Naive B cell (primary cell): ENCODE data around the gene AXL. TPM values are rescaled to one million over a fixed set of nuclear protein-coding genes. Genes with fewer than 3 reads are reported as not detected.
A peak's percentile ranks its signal among the peaks of the same experiment; 100 is the strongest.

ENCODE experiments used
- ATAC-seq, 2 donors: fragments of 150-1000 bp; cut with Tn5 transposase; 2 replicates each; pipeline ENCODE4 v1.10.0; 2021; ENCODE audit warnings: low read depth in 2 of 2, mild to moderate bottlenecking in 2 of 2, moderate library complexity in 2 of 2
- DNase-seq: peaks from one replicate; pipeline ENCODE4 v3.0.0; 2022
- H3K27ac Mint-ChIP-seq, 6 donors: one replicate each; pipeline ENCODE4 v1.8.0; 2020 to 2022; ENCODE audit warnings: mild to moderate bottlenecking in 6 of 6, mixed read lengths in 6 of 6, moderate library complexity in 5 of 6, inconsistent platforms in 2 of 6
- H3K27me3 Mint-ChIP-seq, 3 donors: one replicate each; pipeline ENCODE4 v1.8.0; 2021 to 2022; ENCODE audit warnings: mixed read lengths in 3 of 3, mild to moderate bottlenecking in 1 of 3
- H3K36me3 Mint-ChIP-seq, 2 donors: one replicate each; pipeline ENCODE4 v1.8.0; 2020 to 2022; ENCODE audit warnings: mixed read lengths in 2 of 2, inconsistent platforms in 1 of 2, mild to moderate bottlenecking in 1 of 2
- H3K4me1 Mint-ChIP-seq, 3 donors: one replicate each; pipeline ENCODE4 v1.8.0; 2020 to 2022; ENCODE audit warnings: mixed read lengths in 3 of 3, inconsistent platforms in 1 of 3, mild to moderate bottlenecking in 1 of 3, moderate library complexity in 1 of 3
- H3K4me3 Mint-ChIP-seq, 8 donors: one replicate each; pipeline ENCODE4 v1.8.0; 2020 to 2022; ENCODE audit warnings: mild to moderate bottlenecking in 8 of 8, mixed read lengths in 8 of 8, moderate library complexity in 8 of 8, inconsistent platforms in 2 of 8
- H3K9me3 Mint-ChIP-seq, 7 donors: one replicate each; pipeline ENCODE4 v1.8.0; 2020 to 2022; ENCODE audit warnings: mixed read lengths in 7 of 7, mild to moderate bottlenecking in 5 of 7, inconsistent platforms in 2 of 7, moderate library complexity in 1 of 7
- polyA plus RNA-seq, 6 donors: library from polyadenylated mRNA; unstranded; fragments of 300-500 nt; fragmentation: Illumina TruSeq; gene quantifications; one replicate each; pipeline ENCODE4 v1.2.3, GENCODE V29; 2021; ENCODE audit warnings: low read depth in 6 of 6

The AXL gene
- polyA plus RNA-seq, 6 donors from 2014 or later: 0.05 to 1.4 (median 0.26) TPM; not detected in 1

- peaks cover 0 to 33% (median 26%) of the 10 kb centered on the region in 3 donors for H3K27me3 Mint-ChIP-seq
- H3K9me3 Mint-ChIP-seq: no peaks in the 10 kb centered on the region
- H3K27ac Mint-ChIP-seq: no peak overlapping the region
These were observed 34.6 kb downstream of the AXL start for GRCh38 chr19:41253660-41254059.

GRCh38 chr19:41255171-41255570 lies 36.1 kb downstream of the AXL start:
- DNase-seq (no peak), ATAC-seq (no peak)
- Mint-ChIP-seq H3K36me3 (no peaks in the 10 kb centered on the region), H3K4me1 (no peaks in the 10 kb centered on the region), H3K27ac (peak overlapping the region in 2 of 6 donors; percentile 19 to 66), H3K9me3 (peaks cover 0 to 2% (median 0%) of the 10 kb centered on the region in 7 donors), H3K27me3 (peaks cover 0 to 33% (median 23%) of the 10 kb centered on the region in 3 donors), H3K4me3 (no peak overlapping the region)

More at GRCh38 chr19:41253660-41254059, 34.6 kb downstream of the AXL start:
- Mint-ChIP-seq H3K4me1 (no peaks in the 10 kb centered on the region), H3K36me3 (no peaks in the 10 kb centered on the region), H3K4me3 (no peak overlapping the region)
- ATAC-seq (no peak), DNase-seq (no peak)

- Mint-ChIP-seq H3K9me3 (peaks cover 0 to 2% (median 0%) of the 10 kb centered on the region in 7 donors), H3K27me3 (no peaks in the 10 kb centered on the region), H3K36me3 (no peaks in the 10 kb centered on the region), H3K4me3 (peak overlapping the region; percentile 81 to 99 (median 96)), H3K4me1 (peaks cover 30 to 36% (median 32%) of the 10 kb centered on the region in 3 donors), H3K27ac (peak overlapping the region; percentile 100)
- ATAC-seq (no peak), DNase-seq (peak; percentile 7)
These were observed 42.6 kb downstream of the AXL start for GRCh38 chr19:41261474-41262190.

- H3K36me3 Mint-ChIP-seq: no peaks in the 10 kb centered on the region
- peak overlapping the region; percentile 100 for H3K27ac Mint-ChIP-seq
- DNase-seq (peak; percentile 83), ATAC-seq (peak; percentile 32 to 50)
- H3K27me3 Mint-ChIP-seq: no peaks in the 10 kb centered on the region
- peak overlapping the region; percentile 81 to 99 (median 96) for H3K4me3 Mint-ChIP-seq
- H3K9me3 Mint-ChIP-seq: peaks cover 0 to 2% (median 0%) of the 10 kb centered on the region in 7 donors
- H3K4me1 Mint-ChIP-seq: peaks cover 41 to 48% (median 45%) of the 10 kb centered on the region in 3 donors
These were observed 44.2 kb downstream of the AXL start for GRCh38 chr19:41263042-41263849.

GRCh38 chr19:41263850-41264580 lies 45.0 kb downstream of the AXL start, which contains the start of gene HNRNPUL1:
Gene HNRNPUL1 (plus strand): TSS chr19:41264372. CDS start chr19:41264504, 132 bp downstream.
- H3K4me1 Mint-ChIP-seq: peaks cover 41 to 52% (median 45%) of the 10 kb centered on the region in 3 donors
- no peaks in the 10 kb centered on the region for H3K36me3 Mint-ChIP-seq
- peak; percentile 100 for DNase-seq
- no peaks in the 10 kb centered on the region for H3K27me3 Mint-ChIP-seq
- peaks cover 0 to 2% (median 0%) of the 10 kb centered on the region in 7 donors for H3K9me3 Mint-ChIP-seq
- H3K4me3 Mint-ChIP-seq: peak within 1 kb of the TSS; percentile 81 to 99 (median 96)
- ATAC-seq: peak; percentile 53 to 62
- H3K27ac Mint-ChIP-seq: peak within 1 kb of the TSS; percentile 100

GRCh38 chr19:41264581-41265394 lies 45.8 kb downstream of the AXL start:
- ATAC-seq: peak; percentile 0 to 2
- no peaks in the 10 kb centered on the region for H3K9me3 Mint-ChIP-seq
- H3K36me3 Mint-ChIP-seq: no peaks in the 10 kb centered on the region
- peaks cover 41 to 52% (median 45%) of the 10 kb centered on the region in 3 donors for H3K4me1 Mint-ChIP-seq
- H3K27me3 Mint-ChIP-seq: no peaks in the 10 kb centered on the region
- DNase-seq: no peak
- H3K27ac Mint-ChIP-seq: peak overlapping the region; percentile 100
- H3K4me3 Mint-ChIP-seq: peak overlapping the region; percentile 81 to 99 (median 96)

- Mint-ChIP-seq H3K9me3 (no peaks in the 10 kb centered on the region), H3K27me3 (no peaks in the 10 kb centered on the region), H3K4me3 (peak overlapping the region; percentile 81 to 99 (median 96)), H3K27ac (peak overlapping the region; percentile 96 to 100 (median 99)), H3K36me3 (no peaks in the 10 kb centered on the region), H3K4me1 (peaks cover 41 to 52% (median 45%) of the 10 kb centered on the region in 3 donors)
- ATAC-seq (no peak), DNase-seq (no peak)
These were observed 46.6 kb downstream of the AXL start for GRCh38 chr19:41265395-41266153.

- Mint-ChIP-seq H3K4me3 (peak overlapping the region in 1 of 8 donors; percentile 15), H3K27me3 (no peaks in the 10 kb centered on the region), H3K27ac (no peak overlapping the region), H3K4me1 (peaks cover 28 to 37% (median 32%) of the 10 kb centered on the region in 3 donors), H3K9me3 (no peaks in the 10 kb centered on the region), H3K36me3 (peaks cover 16 to 32% of the 10 kb centered on the region in 2 donors)
- DNase-seq (no peak), ATAC-seq (no peak)
These were observed 50.0 kb downstream of the AXL start for GRCh38 chr19:41269055-41269454.

- Mint-ChIP-seq H3K4me1 (peaks cover 28 to 37% (median 32%) of the 10 kb centered on the region in 3 donors), H3K27ac (no peak overlapping the region), H3K27me3 (no peaks in the 10 kb centered on the region), H3K9me3 (no peaks in the 10 kb centered on the region), H3K36me3 (peaks cover 16 to 35% of the 10 kb centered on the region in 2 donors), H3K4me3 (no peak overlapping the region)
- ATAC-seq (no peak), DNase-seq (no peak)
These were observed 50.5 kb downstream of the AXL start for GRCh38 chr19:41269571-41269970.

GRCh38 chr19:41273076-41273475 lies 54.1 kb downstream of the AXL start:
- peaks cover 23 to 47% of the 10 kb centered on the region in 2 donors for H3K36me3 Mint-ChIP-seq
- no peak for ATAC-seq
- no peaks in the 10 kb centered on the region for H3K9me3 Mint-ChIP-seq
- H3K4me3 Mint-ChIP-seq: no peak overlapping the region
- no peak for DNase-seq
- no peaks in the 10 kb centered on the region for H3K27me3 Mint-ChIP-seq
- H3K4me1 Mint-ChIP-seq: peaks cover 0 to 8% (median 7%) of the 10 kb centered on the region in 3 donors
- peak overlapping the region in 1 of 6 donors; percentile 61 for H3K27ac Mint-ChIP-seq

GRCh38 chr19:41274802-41275201 lies 55.8 kb downstream of the AXL start:
- Mint-ChIP-seq H3K4me3 (no peak overlapping the region), H3K4me1 (peaks cover 0 to 8% (median 3%) of the 10 kb centered on the region in 3 donors), H3K27ac (no peak overlapping the region), H3K27me3 (no peaks in the 10 kb centered on the region), H3K36me3 (peaks cover 30 to 47% of the 10 kb centered on the region in 2 donors), H3K9me3 (no peaks in the 10 kb centered on the region)
- DNase-seq: no peak
- no peak for ATAC-seq

GRCh38 chr19:41276231-41276630 lies 57.2 kb downstream of the AXL start:
- no peaks in the 10 kb centered on the region for H3K27me3 Mint-ChIP-seq
- no peak for ATAC-seq
- H3K9me3 Mint-ChIP-seq: no peaks in the 10 kb centered on the region
- H3K4me1 Mint-ChIP-seq: peaks cover 0 to 8% (median 3%) of the 10 kb centered on the region in 3 donors
- peaks cover 35 to 57% of the 10 kb centered on the region in 2 donors for H3K36me3 Mint-ChIP-seq
- peak overlapping the region in 3 of 6 donors; percentile 17 to 93 (median 47) for H3K27ac Mint-ChIP-seq
- H3K4me3 Mint-ChIP-seq: no peak overlapping the region
- no peak for DNase-seq
